ENCODE results near the gene SLC25A40. TPM values are rescaled to one million over a fixed set of nuclear protein-coding genes. Genes with fewer than 3 reads are reported as not detected.

SLC25A40 gene
- total RNA-seq, 1 donor, result 11.6 TPM

DNA sequence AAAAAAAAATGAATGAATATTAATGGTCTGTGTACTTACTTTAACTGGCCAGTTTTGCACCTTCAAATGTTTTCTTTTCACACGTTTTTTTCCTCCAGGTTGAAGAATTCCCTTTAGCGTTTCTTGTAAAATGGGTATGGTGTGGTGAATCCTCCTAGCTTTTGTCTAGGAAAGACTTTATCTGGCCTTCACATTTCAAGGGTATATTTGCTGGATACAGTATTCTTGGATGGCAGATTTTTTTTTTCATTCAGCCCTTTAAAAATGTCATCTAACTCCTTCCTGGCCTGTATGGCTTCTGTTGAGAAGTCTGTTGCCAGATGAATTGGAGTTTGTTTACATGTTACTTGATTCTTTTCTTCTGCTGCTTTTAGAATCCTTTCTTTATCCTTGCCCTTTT lies 10.1 kb downstream of the SLC25A40 start:
- Histone ChIP-seq H3K79me2 (ENCODE audit: insufficient read depth, low read length) (peaks cover 34% of the 10 kb centered on the region), H3K4me1 (ENCODE audit: insufficient read depth, low read length) (no peaks in the 10 kb centered on the region), H2AFZ (ENCODE audit: low read length) (no peak overlapping the region), H4K20me1 (ENCODE audit: insufficient read depth, low read length) (no peaks in the 10 kb centered on the region), H3K36me3 (ENCODE audit: insufficient read depth, low read length) (peaks cover 14% of the 10 kb centered on the region), H3K27ac (ENCODE audit: low read depth, low read length) (no peak overlapping the region), H3K9me3 (ENCODE audit: low read depth, low read length) (peaks cover 2% of the 10 kb centered on the region), H3K4me2 (ENCODE audit: insufficient read depth, low read length) (no peak overlapping the region), H3K4me3 (ENCODE audit: insufficient read depth, low read length) (no peak overlapping the region), H3K27me3 (ENCODE audit: insufficient read depth, low read length) (no peaks in the 10 kb centered on the region)
- no peak for DNase-seq (ENCODE audit: insufficient read length, low spot score, missing footprints)
- TF ChIP-seq, protein P1, sequence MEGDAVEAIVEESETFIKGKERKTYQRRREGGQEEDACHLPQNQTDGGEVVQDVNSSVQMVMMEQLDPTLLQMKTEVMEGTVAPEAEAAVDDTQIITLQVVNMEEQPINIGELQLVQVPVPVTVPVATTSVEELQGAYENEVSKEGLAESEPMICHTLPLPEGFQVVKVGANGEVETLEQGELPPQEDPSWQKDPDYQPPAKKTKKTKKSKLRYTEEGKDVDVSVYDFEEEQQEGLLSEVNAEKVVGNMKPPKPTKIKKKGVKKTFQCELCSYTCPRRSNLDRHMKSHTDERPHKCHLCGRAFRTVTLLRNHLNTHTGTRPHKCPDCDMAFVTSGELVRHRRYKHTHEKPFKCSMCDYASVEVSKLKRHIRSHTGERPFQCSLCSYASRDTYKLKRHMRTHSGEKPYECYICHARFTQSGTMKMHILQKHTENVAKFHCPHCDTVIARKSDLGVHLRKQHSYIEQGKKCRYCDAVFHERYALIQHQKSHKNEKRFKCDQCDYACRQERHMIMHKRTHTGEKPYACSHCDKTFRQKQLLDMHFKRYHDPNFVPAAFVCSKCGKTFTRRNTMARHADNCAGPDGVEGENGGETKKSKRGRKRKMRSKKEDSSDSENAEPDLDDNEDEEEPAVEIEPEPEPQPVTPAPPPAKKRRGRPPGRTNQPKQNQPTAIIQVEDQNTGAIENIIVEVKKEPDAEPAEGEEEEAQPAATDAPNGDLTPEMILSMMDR (IDR thresholded peaks at IDR 0.05; ENCODE audit: extremely low read depth, low read depth, low read length), result no peak

DNA sequence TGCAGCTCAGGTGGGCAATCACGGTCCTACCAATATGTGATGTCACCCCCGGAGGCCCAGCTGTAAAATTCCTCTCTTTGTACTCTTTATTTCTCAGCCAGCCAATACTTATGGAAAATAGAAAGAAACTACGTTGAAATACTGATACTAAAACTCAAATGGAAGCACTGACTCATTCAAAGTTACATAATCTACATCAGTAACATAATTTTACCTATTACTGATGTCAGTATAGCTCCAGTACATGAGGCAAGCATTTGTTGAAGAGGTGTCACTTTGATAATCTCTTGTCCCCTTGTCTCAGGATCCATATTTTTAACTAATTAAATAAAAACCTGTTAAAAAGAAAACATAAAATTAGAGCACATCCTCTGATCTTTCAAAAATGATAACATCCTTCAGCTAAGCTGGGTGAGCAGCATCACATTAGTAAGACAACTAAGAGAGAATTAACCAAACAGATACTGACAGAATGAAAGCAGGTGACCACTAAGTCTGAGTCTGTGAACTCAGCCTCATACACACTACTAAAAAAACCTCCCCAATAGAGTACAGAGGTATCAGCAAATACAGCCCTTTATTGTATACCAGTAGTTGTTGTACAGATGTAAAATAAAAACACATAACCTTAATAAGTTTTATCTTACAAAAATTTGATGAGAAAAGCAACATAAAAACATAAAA lies 17.6 kb downstream of the SLC25A40 start:
- no peak overlapping the region for H3K27ac ChIP-seq (ENCODE audit: low read depth, low read length)
- DNase-seq (ENCODE audit: insufficient read length, low spot score, missing footprints), result no peak
- H3K4me1 ChIP-seq (ENCODE audit: insufficient read depth, low read length), result no peaks in the 10 kb centered on the region
- no peak overlapping the region for H2AFZ ChIP-seq (ENCODE audit: low read length)
- peaks cover 5% of the 10 kb centered on the region for H3K36me3 ChIP-seq (ENCODE audit: insufficient read depth, low read length)
- no peaks in the 10 kb centered on the region for H3K9me3 ChIP-seq (ENCODE audit: low read depth, low read length)
- H4K20me1 ChIP-seq (ENCODE audit: insufficient read depth, low read length), result no peaks in the 10 kb centered on the region
- H3K79me2 ChIP-seq (ENCODE audit: insufficient read depth, low read length), result no peaks in the 10 kb centered on the region
- H3K27me3 ChIP-seq (ENCODE audit: insufficient read depth, low read length), result no peaks in the 10 kb centered on the region
- no peak overlapping the region for H3K4me2 ChIP-seq (ENCODE audit: insufficient read depth, low read length)
- no peak overlapping the region for H3K4me3 ChIP-seq (ENCODE audit: insufficient read depth, low read length)
- TF ChIP-seq, protein P1 (IDR thresholded peaks at IDR 0.05; ENCODE audit: extremely low read depth, low read depth, low read length), result no peak

DNA sequence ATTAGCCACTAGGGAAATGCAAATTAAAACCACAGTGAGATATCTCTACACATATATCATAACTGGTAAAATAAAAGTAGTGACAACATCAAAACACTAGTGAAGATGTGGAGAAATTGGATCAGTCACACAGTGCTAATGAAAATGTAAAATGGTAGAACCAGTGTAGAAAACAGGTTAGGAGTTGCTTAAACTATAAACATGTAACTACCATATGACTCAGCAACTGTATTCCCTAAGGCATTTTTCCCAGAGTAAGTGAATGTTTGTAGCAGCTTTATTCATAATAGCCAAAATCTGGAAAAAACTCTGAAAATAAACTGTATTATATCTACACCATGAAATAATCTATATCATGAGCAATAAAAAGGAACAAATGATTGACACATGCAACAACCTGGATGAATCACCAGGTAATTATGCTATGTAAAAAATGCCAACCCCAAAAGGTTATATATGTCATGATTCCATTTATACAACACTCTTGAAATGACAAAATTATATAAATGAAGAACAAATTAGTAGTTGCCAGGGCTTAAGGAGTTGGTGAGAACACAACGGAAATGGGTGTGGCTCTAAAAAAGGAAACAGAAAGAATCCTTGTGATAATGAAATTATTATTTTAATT lies 22.8 kb downstream of the SLC25A40 start:
- peaks cover 6% of the 10 kb centered on the region for H3K4me1 ChIP-seq (ENCODE audit: insufficient read depth, low read length)
- no peak overlapping the region for H3K27ac ChIP-seq (ENCODE audit: low read depth, low read length)
- H3K9me3 ChIP-seq (ENCODE audit: low read depth, low read length), result no peaks in the 10 kb centered on the region
- no peaks in the 10 kb centered on the region for H3K79me2 ChIP-seq (ENCODE audit: insufficient read depth, low read length)
- H3K4me3 ChIP-seq (ENCODE audit: insufficient read depth, low read length), result no peak overlapping the region
- TF ChIP-seq, protein P1 (IDR thresholded peaks at IDR 0.05; ENCODE audit: extremely low read depth, low read depth, low read length), result no peak
- no peak overlapping the region for H2AFZ ChIP-seq (ENCODE audit: low read length)
- H4K20me1 ChIP-seq (ENCODE audit: insufficient read depth, low read length), result no peaks in the 10 kb centered on the region
- H3K27me3 ChIP-seq (ENCODE audit: insufficient read depth, low read length), result no peaks in the 10 kb centered on the region
- H3K4me2 ChIP-seq (ENCODE audit: insufficient read depth, low read length), result no peak overlapping the region
- no peak for DNase-seq (ENCODE audit: insufficient read length, low spot score, missing footprints)
- H3K36me3 ChIP-seq (ENCODE audit: insufficient read depth, low read length), result peaks cover 8% of the 10 kb centered on the region

DNA sequence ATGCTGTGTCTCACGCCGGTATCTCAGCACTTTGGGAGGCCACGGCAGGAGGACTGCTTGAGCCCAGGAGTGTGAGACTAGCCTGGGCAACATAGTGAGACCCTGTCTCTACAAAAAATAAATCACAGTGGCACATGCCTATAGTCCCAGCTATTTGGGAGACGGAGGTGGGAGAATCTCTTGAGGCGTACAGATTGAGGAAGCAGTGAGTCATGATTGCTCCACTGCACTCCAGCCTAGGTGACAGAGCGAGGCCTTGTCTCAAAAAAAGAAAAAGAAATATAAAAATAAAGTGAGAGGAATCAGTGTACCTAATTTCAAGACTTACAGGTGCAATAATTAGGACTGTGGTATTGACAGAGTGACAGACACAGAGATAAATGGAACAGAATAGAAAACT lies 23.9 kb downstream of the SLC25A40 start:
- TF ChIP-seq, protein P1 (IDR thresholded peaks at IDR 0.05; ENCODE audit: extremely low read depth, low read depth, low read length), result no peak
- no peaks in the 10 kb centered on the region for H3K79me2 ChIP-seq (ENCODE audit: insufficient read depth, low read length)
- H3K4me2 ChIP-seq (ENCODE audit: insufficient read depth, low read length), result no peak overlapping the region
- DNase-seq (ENCODE audit: insufficient read length, low spot score, missing footprints), result no peak
- no peak overlapping the region for H3K27ac ChIP-seq (ENCODE audit: low read depth, low read length)
- H3K4me1 ChIP-seq (ENCODE audit: insufficient read depth, low read length), result peaks cover 6% of the 10 kb centered on the region
- H3K9me3 ChIP-seq (ENCODE audit: low read depth, low read length), result no peaks in the 10 kb centered on the region
- no peak overlapping the region for H2AFZ ChIP-seq (ENCODE audit: low read length)
- H3K27me3 ChIP-seq (ENCODE audit: insufficient read depth, low read length), result no peaks in the 10 kb centered on the region
- no peaks in the 10 kb centered on the region for H4K20me1 ChIP-seq (ENCODE audit: insufficient read depth, low read length)
- H3K36me3 ChIP-seq (ENCODE audit: insufficient read depth, low read length), result peaks cover 5% of the 10 kb centered on the region
- H3K4me3 ChIP-seq (ENCODE audit: insufficient read depth, low read length), result no peak overlapping the region
